H1 (cell line): ENCODE results near the gene DDX1. TPM values are rescaled to one million over a fixed set of nuclear protein-coding genes. Genes with fewer than 3 reads are reported as not detected.

Experiments
- BRCA1 ChIP-seq: IDR thresholded peaks from 2 replicates; pipeline ENCODE4 v1.6.1; 2012; ENCODE audit warnings: low read depth, low read length, improper control_type of control experiment
- CEBPB ChIP-seq: IDR thresholded peaks from 2 replicates; pipeline ENCODE4 v1.6.1; 2012; ENCODE audit warnings: low read depth, low read length
- CHD1 ChIP-seq: IDR thresholded peaks from 2 replicates; pipeline ENCODE4 v1.6.1; 2012; ENCODE audit warnings: low read depth, low read length, improper control_type of control experiment
- CHD7 ChIP-seq: fragments of 300-600 bp; sonication (generic); IDR thresholded peaks from 2 replicates; pipeline ENCODE4 v1.7.1; 2012; ENCODE audit warnings: low read length, moderate library complexity, mild to moderate bottlenecking, inconsistent platforms; ENCODE audit not compliant: insufficient replicate concordance
- EZH2 ChIP-seq: fragments of 200-600 bp; sonication (generic); IDR thresholded peaks from 2 replicates; pipeline ENCODE4 v1.7.1; 2012; ENCODE audit warnings: low read depth, mild to moderate bottlenecking, moderate library complexity, low read length, inconsistent platforms; ENCODE audit not compliant: severe bottlenecking
- NANOG ChIP-seq: IDR thresholded peaks from 2 replicates; pipeline ENCODE4 v1.6.1; 2011; ENCODE audit warnings: low read length, low read depth, mild to moderate bottlenecking, inconsistent platforms; ENCODE audit not compliant: insufficient read depth, poor library complexity, severe bottlenecking
- POLR2AphosphoS5 ChIP-seq: IDR thresholded peaks from 2 replicates; pipeline ENCODE4 v1.6.1; 2011; ENCODE audit warnings: low read depth, low read length
- POU5F1 ChIP-seq: IDR thresholded peaks from 2 replicates; pipeline ENCODE4 v1.6.1; 2011; ENCODE audit warnings: low read depth, mild to moderate bottlenecking, low read length, moderate library complexity
- RXRA ChIP-seq: IDR thresholded peaks from 2 replicates; pipeline ENCODE4 v1.6.1; 2011; ENCODE audit warnings: low read depth, mild to moderate bottlenecking, low read length, moderate library complexity; ENCODE audit not compliant: insufficient read depth
- TCF12 ChIP-seq: IDR thresholded peaks from 2 replicates; pipeline ENCODE4 v1.6.1; 2011; ENCODE audit warnings: low read depth, mild to moderate bottlenecking, low read length
- USF2 ChIP-seq: IDR thresholded peaks from 2 replicates; pipeline ENCODE4 v1.6.1; 2011; ENCODE audit warnings: low read length, improper control_type of control experiment
- polyA plus RNA-seq, 7 experiments: library from polyadenylated mRNA; depleted of rRNA in 3 of 7; stranded (reverse) in 5 of 7; unstranded in 2 of 7; fragments of >200 nt in 5 of 7; fragments of 200-250 nt in 2 of 7; gene quantifications; 1 replicate in 5 of 7; 2 replicates in 1 of 7; 4 replicates in 1 of 7; pipeline versions ENCODE4 v1.2.1 to v1.2.3, GENCODE V29; 2011 to 2013; ENCODE audit warnings: missing spikeins in 2 of 7, mixed read lengths in 2 of 7
- total RNA-seq: library from RNA; stranded (reverse); fragmentation: NEBNext Ultra II Directional; extraction: Animal tissue kit (Norgen Biotek cat#: 25700); gene quantifications from 2 replicates; pipeline ENCODE4 v1.2.1, GENCODE V29; 2021

The DDX1 gene
- total and polyA plus RNA-seq, 2 of the 8 experiments (the other 6 are each of a cell fraction or from before 2014, with no cell fraction given): 51.1 to 161 TPM

GRCh38 chr2:15610430-15610952, 18.8 kb downstream of the DDX1 start (continued):
- no peak for TF ChIP-seq CHD7
- TF ChIP-seq USF2: no peak
- TF ChIP-seq TCF12: no peak
- TF ChIP-seq CHD1: no peak
- no peak for TF ChIP-seq POLR2AphosphoS5
- TF ChIP-seq POU5F1: no peak
- TF ChIP-seq RXRA: no peak
- no peak for TF ChIP-seq EZH2
- TF ChIP-seq BRCA1: no peak
- no peak for TF ChIP-seq CEBPB
- no peak for TF ChIP-seq NANOG
